ENCODE measurements around the gene NSMCE3.
"Not testable (repeated sequence)": the region's sequence is repeated elsewhere in the genome, so short reads cannot be mapped to it uniquely, and the experiment has no call there.

Gene NSMCE3

DNA sequence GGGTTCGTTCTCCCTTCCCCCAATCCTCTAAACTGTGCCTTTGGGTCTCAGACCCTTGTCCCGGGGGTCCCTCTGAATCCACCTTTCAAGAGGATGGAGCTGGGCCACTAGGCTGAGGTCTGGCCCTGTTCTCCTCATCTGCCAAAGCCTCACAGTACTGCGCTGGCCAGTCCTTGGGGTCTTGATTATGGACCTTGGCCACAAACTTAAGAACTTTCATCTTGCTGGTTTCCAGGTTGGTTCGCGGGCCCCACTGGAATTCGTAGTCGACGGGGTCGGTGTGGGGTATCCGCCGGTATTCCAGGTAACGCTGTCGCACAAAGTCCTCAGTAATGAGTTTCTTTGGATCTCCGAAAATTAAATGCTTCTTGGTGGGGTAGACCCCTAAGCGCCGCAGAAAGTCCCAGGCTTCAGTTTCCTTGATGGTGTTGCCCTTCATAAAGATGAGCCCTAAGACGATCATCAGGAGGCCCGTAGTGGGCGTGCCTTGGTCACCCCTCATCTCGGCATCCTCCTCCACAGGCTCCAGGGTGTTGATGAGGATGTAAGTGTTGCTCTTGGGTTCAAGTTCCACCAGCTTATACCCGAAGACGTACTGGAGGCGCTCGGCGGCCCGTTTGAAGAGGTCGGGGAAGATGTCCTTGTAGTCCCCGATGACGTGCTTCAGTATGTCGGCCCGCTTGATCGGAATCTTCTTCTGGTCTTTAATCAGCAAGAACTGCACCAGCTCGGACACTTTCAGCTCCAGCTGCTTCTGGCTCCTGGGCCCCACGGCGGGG lies 727 bp downstream of the NSMCE3 start:
- peak; percentile 48 for DNase-seq

- DNase-seq = no peak
Measured at GRCh38 chr15:29266052-29266582, 3.5 kb downstream of the NSMCE3 start.

DNA sequence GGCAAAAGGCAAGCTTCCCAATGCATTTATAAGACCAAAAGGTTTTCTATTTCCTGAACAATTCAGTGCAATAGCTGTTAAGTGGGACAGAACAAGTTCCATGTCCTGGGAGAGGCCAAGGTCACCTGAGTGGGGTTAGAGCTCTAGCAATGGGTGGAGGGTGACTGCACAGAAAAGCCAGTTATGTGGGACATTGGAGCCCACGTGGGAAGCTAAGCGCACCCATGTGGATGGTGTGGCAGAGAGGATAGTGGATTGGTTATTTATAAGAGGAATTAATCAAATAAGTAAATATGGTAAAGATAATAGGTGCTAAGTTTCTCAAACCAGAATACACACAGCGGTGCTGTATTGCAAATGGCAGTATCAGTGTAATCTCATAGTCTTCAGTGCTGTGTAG lies 6.3 kb downstream of the NSMCE3 start:
- no peak for DNase-seq

DNA sequence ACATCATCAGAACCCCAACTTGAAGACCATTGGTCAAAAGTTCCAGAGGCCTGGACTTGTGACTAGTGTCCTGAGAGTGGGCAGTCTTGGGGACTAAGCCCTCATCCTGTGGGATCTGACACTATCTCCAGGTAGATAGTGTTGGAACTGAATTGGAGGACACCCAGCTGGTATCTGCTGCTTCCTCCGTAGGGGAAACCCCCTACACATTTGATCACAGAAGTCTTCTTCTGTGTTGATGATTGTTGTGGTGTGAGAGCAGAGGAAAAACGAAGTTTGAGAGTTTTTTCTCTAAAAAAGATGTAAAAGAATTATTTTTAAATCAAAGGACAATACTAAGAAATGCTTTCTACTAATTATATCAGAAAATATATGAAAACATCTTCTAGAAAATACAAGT lies 6.9 kb downstream of the NSMCE3 start:
- no peak for DNase-seq

DNA sequence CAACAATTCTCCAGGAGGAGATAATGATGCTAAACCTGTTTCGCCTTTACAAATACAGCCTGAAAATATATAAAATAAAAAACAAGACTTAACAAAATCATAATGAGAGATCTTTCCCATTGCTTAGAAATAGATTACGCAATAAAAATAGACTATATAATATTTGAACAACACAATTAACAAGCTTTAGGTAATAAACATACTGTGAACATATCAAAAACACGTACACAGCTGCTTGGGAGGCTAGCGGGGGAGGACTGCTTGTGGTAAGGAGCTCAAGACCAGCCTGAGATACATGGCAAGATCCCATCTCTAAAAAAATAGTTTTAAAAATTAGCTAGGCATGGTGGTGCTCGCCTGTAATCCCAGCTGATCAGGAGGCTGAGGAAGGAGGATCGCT lies 8.7 kb downstream of the NSMCE3 start:
- no peak for DNase-seq

GRCh38 chr15:29259233-29259632 lies 10.4 kb downstream of the NSMCE3 start:
- DNase-seq = no peak

- DNase-seq = no peak
Measured at GRCh38 chr15:29252234-29252633, 17.4 kb downstream of the NSMCE3 start.

- no peak for DNase-seq
Measured at GRCh38 chr15:29244544-29244943, 25.1 kb downstream of the NSMCE3 start.

- DNase-seq = no peak
Measured at GRCh38 chr15:29244123-29244522, 25.5 kb downstream of the NSMCE3 start.

DNA sequence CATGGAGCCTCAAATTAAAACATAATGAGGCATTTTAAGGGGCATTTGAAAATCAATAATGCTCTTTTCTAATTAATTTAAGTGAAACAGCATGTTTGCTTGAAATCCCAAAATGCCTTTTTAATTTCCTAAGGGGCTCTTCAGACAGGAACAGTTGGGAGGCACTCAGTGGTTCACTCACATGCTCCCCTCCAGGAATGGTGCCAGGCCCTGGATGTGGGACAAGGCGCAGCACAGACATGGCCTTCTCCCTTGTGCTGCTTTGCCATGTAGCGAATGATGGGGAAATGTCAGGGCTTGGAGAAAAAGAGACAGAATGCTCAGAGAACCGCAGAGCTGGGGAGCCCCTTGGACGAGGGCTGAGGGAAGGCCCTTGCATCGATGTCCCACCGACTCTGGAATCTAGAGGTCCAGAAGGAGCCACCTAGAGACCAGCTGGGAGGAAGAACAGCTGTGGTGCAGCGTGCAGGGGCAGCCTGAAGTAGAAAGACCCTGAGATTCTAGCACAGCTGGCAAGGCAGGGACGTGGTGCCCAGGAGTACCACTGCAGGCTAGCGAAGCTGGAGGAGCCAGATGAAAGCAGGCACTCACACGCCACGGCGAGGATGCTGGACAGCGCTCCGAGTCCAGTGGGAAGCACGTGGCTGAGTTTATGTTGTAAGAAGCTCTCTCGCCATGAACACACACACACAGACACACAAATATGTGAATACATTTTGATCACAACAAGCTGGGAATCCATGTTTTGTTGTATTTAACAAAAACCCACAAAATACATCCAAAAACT lies 27.0 kb downstream of the NSMCE3 start:
- DNase-seq = no peak

DNA sequence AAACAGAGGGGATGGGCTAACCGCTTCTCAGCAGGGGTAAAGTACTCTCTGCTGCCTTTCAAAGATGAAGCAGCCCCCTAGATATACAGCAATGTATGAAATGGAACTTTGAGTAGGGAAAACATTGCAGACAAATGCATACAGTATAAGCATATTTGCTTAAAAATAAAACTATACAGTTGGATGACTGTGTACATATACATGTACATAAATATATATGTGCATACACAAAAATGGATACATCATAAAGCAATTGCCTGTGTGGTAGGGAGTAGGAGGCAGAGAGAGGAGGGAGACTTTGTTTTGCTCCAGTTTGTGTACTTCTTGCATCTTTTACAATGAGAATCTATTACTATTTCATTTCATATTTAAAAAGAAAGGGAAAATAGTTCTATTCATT lies 28.4 kb downstream of the NSMCE3 start:
- no peak for DNase-seq

DNA sequence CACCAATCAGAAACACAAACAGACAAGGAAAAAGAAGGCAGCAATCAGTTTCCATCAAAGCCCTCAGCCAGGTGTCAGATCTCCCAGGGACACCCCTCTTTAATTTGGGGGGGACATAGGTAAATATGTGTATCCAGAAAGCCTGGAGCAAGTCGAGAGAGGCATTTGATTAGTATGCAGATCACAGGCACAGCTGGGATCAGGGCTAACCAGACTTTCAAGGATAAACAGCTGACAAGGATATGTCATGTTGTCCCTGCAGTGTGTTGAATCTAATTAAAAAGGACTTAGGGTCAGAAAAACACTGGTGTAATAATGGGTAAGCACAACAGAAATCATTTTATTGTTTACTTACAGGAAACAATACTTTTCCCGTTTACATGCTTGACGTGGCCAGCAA lies 30.2 kb downstream of the NSMCE3 start:
- no peak for DNase-seq

GRCh38 chr15:29233566-29233965 lies 36.1 kb downstream of the NSMCE3 start:
- DNase-seq = no peak

GRCh38 chr15:29226436-29227208 lies 43.0 kb downstream of the NSMCE3 start:
- no peak for DNase-seq

DNA sequence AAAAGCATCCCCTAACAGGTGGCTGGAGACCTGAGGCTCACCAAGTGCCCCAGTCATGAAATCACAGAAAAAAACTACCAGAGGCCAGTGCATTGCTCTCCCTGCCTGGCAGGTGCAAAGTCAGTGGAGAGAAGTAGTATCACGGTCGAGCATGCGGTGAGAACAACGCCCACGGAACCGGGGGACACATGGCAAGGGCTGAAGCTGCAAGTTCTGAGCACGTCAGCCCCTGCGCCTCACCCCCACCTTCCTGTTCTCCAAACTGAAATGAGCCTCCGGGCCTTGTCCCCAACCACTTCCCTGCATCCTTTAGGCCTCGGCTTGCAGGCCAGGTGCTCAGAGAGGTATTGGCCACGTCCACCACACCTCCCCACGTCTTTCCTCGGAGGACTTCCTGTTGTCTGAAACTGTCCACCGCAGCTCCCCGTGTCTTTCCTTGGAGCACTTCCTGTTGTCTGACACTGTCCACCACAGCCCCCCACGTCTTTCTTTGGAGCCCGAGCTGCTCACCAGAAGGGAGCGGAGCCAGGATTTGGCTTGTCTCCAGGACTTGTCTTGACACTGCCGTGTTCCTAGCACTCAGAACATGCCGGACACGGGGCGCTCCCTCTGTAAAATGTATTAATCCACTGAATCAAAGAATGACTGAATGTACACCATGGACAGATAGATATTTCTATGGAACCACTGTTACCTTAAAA lies 43.9 kb downstream of the NSMCE3 start:
- DNase-seq = no peak

- not testable (repeated sequence) for DNase-seq
Measured at GRCh38 chr15:29224987-29225363, 44.6 kb downstream of the NSMCE3 start.

DNA sequence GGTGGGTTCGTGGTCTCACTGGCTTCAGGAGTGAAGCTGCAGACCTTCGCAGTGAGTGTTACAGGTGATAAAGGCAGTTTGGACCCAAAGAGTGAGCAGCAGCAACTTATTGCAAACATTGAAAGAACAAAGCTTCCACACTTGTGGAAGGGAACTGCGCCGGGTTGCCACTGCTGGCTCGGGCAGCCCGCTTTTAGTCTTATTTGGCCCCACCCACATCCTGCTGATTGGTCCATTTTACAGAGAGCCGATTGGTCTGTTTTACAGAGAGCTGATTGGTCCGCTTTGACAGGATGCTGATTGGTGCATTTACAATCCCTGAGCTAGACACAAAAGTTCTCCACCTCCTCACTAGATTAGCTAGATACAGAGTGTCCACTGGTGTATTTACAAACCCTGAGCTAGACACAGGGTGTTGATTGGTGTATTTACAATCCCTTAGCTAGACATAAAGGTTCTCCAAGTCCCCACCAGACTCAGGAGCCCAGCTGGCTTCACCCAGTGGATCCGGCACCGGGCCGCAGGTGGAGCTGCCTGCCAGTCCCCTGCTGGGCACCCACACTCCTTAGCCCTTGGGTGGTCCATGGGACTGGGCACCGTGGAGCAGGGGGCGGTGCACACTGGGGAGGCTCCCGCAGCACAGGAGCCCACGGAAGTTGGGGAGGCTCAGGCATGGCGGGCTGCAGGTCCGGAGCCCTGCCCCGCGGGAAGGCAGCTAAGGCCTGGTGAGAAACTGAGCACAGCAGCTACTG lies 45.2 kb downstream of the NSMCE3 start:
- DNase-seq = not testable (repeated sequence)

DNA sequence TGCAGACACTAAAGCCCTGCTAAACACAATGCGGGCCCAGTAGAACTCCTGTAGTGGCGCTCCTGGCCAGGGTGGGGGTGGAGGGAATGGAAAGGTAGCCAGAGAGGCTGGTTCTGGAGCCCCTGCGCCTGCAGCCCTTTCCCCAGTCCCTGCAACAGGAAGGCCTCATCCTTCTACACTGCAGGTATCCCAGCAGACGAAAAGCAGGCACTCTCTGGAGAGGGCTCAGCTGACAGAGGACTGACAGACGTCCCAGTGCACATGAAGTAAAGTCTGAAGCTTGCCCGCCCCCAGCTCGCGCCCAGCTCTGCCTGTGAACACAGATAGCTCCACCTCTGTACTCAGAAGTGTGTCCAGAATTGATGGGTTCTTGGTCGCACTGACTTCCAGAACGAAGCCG lies 46.0 kb downstream of the NSMCE3 start:
- no peak for DNase-seq

DNA sequence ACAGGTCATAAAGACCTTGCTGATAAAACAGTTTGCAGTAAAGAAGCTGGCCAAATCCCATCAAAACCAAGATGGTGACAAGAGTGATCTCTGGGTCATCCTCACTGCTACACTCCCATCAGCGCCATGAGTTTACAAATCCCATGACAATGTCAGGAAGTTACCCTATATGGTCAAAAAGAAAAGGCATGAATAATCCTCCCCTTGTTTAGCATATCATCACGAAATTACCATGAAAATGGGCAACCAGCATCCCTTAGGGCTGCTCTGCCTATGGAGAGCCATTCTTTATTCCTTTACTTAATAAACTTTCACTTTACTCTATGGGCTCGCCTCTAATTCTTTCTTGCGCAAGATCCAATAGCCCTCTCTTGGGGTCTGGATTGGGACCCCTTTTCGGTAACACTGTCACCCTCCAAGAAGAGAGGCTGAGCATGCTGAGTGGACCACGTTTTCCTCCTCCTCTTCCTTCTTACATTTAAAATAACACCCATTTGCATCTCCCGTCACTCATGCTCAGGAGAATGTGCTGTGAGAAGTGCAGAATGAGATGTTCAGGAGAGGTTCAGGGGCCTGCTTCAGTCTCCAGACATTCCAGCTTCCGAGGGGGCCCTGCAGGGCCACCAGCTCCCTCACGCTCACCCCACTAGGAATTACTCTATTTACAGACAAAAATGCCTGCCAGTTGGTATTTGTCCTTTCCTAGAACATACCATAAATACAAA lies 47.3 kb downstream of the NSMCE3 start:
- no peak for DNase-seq

- no peak for DNase-seq
Measured at GRCh38 chr15:29220852-29221251, 48.8 kb downstream of the NSMCE3 start.

DNA sequence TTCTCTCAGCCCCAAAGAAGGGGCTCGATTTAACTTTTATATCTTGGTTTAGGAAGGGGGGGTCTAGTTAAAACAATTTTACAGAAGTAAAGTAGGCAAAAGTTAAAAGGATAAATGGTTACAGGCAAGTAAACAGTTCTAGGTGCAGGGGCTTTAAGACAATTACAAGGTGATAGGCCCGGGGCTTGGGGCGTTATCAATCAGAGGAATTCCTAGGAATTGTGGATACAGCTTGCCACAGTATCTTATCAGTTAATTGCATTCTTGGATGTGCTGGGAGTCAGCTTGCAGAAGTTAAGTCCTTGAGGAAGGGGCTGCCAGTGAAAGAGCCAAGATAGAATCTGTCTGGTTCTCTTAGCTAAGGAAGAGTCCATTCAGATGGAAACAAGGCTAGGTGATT lies 52.7 kb downstream of the NSMCE3 start:
- no peak for DNase-seq
